Measurements from ENCODE around the gene YARS1.
"Not testable (repeated sequence)": the region's sequence is repeated elsewhere in the genome, so short reads cannot be mapped to it uniquely, and the experiment has no call there.

YARS1 gene

GRCh38 chr1:32806290-32806689, 10.9 kb downstream of the YARS1 start:
- no peaks in the 10 kb centered on the region for H4K20me1 ChIP-seq (ENCODE audit: control insufficient read depth, insufficient read depth, low read depth, low read length)
- no peak for TF ChIP-seq CTCF (IDR thresholded peaks at IDR 0.05; ENCODE audit: low read depth, low read length, poor library complexity, severe bottlenecking)
- no peak for TF ChIP-seq EZH2phosphoT487 (IDR thresholded peaks at IDR 0.05; ENCODE audit: borderline replicate concordance, low read length)
- H3K36me3 ChIP-seq (ENCODE audit: control insufficient read depth, low read length) = peaks cover 77% of the 10 kb centered on the region
- no peak overlapping the region for H3K4me3 ChIP-seq (ENCODE audit: low read length)
- no peaks in the 10 kb centered on the region for H3K9me2 ChIP-seq (replicated peaks; ENCODE audit: control insufficient read depth, low read length)
- no peak overlapping the region for H3K27ac ChIP-seq (ENCODE audit: low read depth, low read length)
- H3K4me2 ChIP-seq (ENCODE audit: low read length) = no peak overlapping the region
- H3K4me1 ChIP-seq (ENCODE audit: control insufficient read depth, low read length) = no peaks in the 10 kb centered on the region
- no peaks in the 10 kb centered on the region for H3K27me3 ChIP-seq (ENCODE audit: control insufficient read depth, low read length)
- H3K9me3 ChIP-seq (ENCODE audit: control insufficient read depth, insufficient read depth, low read length) = no peaks in the 10 kb centered on the region
- 0 out of 2 replicates have a peak, but pooled peaks cover 4% of the 10 kb centered on the region for H3F3A ChIP-seq (ENCODE audit: control insufficient read depth, insufficient read depth)
- peaks cover 62% of the 10 kb centered on the region for H3K79me2 ChIP-seq (ENCODE audit: control insufficient read depth, low read length)

GRCh38 chr1:32804460-32804859, 12.7 kb downstream of the YARS1 start:
- H3K4me2 ChIP-seq (ENCODE audit: low read length); H3K4me1 ChIP-seq (ENCODE audit: control insufficient read depth, low read length); H3K4me3 ChIP-seq (ENCODE audit: low read length); H3K9me2 ChIP-seq (replicated peaks; ENCODE audit: control insufficient read depth, low read length); H4K20me1 ChIP-seq (ENCODE audit: control insufficient read depth, insufficient read depth, low read depth, low read length); H3K27me3 ChIP-seq (ENCODE audit: control insufficient read depth, low read length); H3K27ac ChIP-seq (ENCODE audit: low read depth, low read length); H3K9me3 ChIP-seq (ENCODE audit: control insufficient read depth, insufficient read depth, low read length); H3F3A ChIP-seq (ENCODE audit: control insufficient read depth, insufficient read depth): not testable (repeated sequence)
- peaks cover 74% of the 10 kb centered on the region for H3K36me3 ChIP-seq (ENCODE audit: control insufficient read depth, low read length)
- H3K79me2 ChIP-seq (ENCODE audit: control insufficient read depth, low read length) = peaks cover 51% of the 10 kb centered on the region

- Histone ChIP-seq H3F3A (ENCODE audit: control insufficient read depth, insufficient read depth) (no peaks in the 10 kb centered on the region), H3K27ac (ENCODE audit: low read depth, low read length) (no peak overlapping the region), H3K9me3 (ENCODE audit: control insufficient read depth, insufficient read depth, low read length) (no peaks in the 10 kb centered on the region), H3K4me3 (ENCODE audit: low read length) (no peak overlapping the region), H3K27me3 (ENCODE audit: control insufficient read depth, low read length) (no peaks in the 10 kb centered on the region), H3K79me2 (ENCODE audit: control insufficient read depth, low read length) (peaks cover 29% of the 10 kb centered on the region), H3K9me2 (replicated peaks; ENCODE audit: control insufficient read depth, low read length) (no peaks in the 10 kb centered on the region), H3K36me3 (ENCODE audit: control insufficient read depth, low read length) (peaks cover 67% of the 10 kb centered on the region), H4K20me1 (ENCODE audit: control insufficient read depth, insufficient read depth, low read depth, low read length) (no peaks in the 10 kb centered on the region), H3K4me2 (ENCODE audit: low read length) (no peak overlapping the region), H3K4me1 (ENCODE audit: control insufficient read depth, low read length) (no peaks in the 10 kb centered on the region)
- no peak for TF ChIP-seq EZH2phosphoT487 (IDR thresholded peaks at IDR 0.05; ENCODE audit: borderline replicate concordance, low read length)
- TF ChIP-seq CTCF (IDR thresholded peaks at IDR 0.05; ENCODE audit: low read depth, low read length, poor library complexity, severe bottlenecking) = no peak
Measured at GRCh38 chr1:32801096-32801715, 16.0 kb downstream of the YARS1 start.

GRCh38 chr1:32798679-32799416, 18.3 kb downstream of the YARS1 start:
- H3K4me1 ChIP-seq (ENCODE audit: control insufficient read depth, low read length) = no peaks in the 10 kb centered on the region
- H3K9me2 ChIP-seq (replicated peaks; ENCODE audit: control insufficient read depth, low read length) = no peaks in the 10 kb centered on the region
- H3K9me3 ChIP-seq (ENCODE audit: control insufficient read depth, insufficient read depth, low read length) = no peaks in the 10 kb centered on the region
- H3F3A ChIP-seq (ENCODE audit: control insufficient read depth, insufficient read depth) = no peaks in the 10 kb centered on the region
- TF ChIP-seq CTCF (IDR thresholded peaks at IDR 0.05; ENCODE audit: low read depth, low read length, poor library complexity, severe bottlenecking) = no peak
- no peak for TF ChIP-seq EZH2phosphoT487 (IDR thresholded peaks at IDR 0.05; ENCODE audit: borderline replicate concordance, low read length)
- no peaks in the 10 kb centered on the region for H3K27me3 ChIP-seq (ENCODE audit: control insufficient read depth, low read length)
- no peak overlapping the region for H3K4me2 ChIP-seq (ENCODE audit: low read length)
- H3K4me3 ChIP-seq (ENCODE audit: low read length) = no peak overlapping the region
- H3K79me2 ChIP-seq (ENCODE audit: control insufficient read depth, low read length) = peaks cover 22% of the 10 kb centered on the region
- peaks cover 72% of the 10 kb centered on the region for H3K36me3 ChIP-seq (ENCODE audit: control insufficient read depth, low read length)
- H3K27ac ChIP-seq (ENCODE audit: low read depth, low read length) = no peak overlapping the region
- no peaks in the 10 kb centered on the region for H4K20me1 ChIP-seq (ENCODE audit: control insufficient read depth, insufficient read depth, low read depth, low read length)
